ENCODE measurements around the gene KLHDC7B.

- TF ChIP-seq, protein P1, sequence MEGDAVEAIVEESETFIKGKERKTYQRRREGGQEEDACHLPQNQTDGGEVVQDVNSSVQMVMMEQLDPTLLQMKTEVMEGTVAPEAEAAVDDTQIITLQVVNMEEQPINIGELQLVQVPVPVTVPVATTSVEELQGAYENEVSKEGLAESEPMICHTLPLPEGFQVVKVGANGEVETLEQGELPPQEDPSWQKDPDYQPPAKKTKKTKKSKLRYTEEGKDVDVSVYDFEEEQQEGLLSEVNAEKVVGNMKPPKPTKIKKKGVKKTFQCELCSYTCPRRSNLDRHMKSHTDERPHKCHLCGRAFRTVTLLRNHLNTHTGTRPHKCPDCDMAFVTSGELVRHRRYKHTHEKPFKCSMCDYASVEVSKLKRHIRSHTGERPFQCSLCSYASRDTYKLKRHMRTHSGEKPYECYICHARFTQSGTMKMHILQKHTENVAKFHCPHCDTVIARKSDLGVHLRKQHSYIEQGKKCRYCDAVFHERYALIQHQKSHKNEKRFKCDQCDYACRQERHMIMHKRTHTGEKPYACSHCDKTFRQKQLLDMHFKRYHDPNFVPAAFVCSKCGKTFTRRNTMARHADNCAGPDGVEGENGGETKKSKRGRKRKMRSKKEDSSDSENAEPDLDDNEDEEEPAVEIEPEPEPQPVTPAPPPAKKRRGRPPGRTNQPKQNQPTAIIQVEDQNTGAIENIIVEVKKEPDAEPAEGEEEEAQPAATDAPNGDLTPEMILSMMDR (IDR thresholded peaks at IDR 0.05; ENCODE audit: low read depth, low read length, poor library complexity, severe bottlenecking), result no peak
- no peak for TF ChIP-seq EZH2phosphoT487 (IDR thresholded peaks at IDR 0.05; ENCODE audit: borderline replicate concordance, low read length)
Observed at GRCh38 chr22:50525858-50526107, 19.9 kb upstream of the KLHDC7B start.

Measured in DOHH2 (cell line).